NCI-H1048 (cell line): ENCODE measurements around the gene CALM3.
A peak's percentile ranks its signal among the peaks of the same experiment; 100 is the strongest.

ENCODE experiments used
- DNase-seq: peaks from one replicate; lab custom pipeline; 2025; lab: John Stamatoyannopoulos, UW

Gene CALM3

DNA sequence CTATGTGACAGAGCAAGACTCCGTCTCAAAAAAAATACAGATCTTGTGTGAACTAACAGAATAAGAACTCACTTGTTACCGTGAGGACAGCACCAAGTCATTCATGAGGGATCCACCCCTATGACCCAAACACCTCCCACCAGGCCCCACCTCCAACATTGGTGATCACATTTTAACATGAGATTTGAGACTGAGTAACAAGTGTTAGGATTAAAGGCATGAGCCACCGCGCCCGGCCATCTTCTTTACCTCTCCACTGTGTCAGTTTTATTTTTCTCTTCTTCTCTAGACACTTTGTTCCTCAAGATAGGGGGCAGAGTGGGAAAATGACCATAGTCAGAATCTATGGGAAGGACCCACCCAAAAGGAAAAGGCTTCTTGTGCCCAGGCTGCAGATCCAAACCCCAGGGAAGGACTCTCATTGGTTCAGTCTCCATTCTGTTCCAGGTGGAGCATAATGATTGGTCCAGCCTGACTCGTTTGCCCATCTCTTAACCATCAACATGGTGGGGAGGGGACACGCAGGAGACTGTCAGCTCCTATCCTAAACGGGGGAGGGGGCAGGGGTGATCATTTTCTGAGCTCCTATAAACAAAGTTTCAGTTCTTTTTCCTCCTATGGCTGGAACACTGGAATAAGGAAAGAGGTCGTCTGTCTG, 1.3 kb upstream of the CALM3 start:
- no peak for DNase-seq

DNA sequence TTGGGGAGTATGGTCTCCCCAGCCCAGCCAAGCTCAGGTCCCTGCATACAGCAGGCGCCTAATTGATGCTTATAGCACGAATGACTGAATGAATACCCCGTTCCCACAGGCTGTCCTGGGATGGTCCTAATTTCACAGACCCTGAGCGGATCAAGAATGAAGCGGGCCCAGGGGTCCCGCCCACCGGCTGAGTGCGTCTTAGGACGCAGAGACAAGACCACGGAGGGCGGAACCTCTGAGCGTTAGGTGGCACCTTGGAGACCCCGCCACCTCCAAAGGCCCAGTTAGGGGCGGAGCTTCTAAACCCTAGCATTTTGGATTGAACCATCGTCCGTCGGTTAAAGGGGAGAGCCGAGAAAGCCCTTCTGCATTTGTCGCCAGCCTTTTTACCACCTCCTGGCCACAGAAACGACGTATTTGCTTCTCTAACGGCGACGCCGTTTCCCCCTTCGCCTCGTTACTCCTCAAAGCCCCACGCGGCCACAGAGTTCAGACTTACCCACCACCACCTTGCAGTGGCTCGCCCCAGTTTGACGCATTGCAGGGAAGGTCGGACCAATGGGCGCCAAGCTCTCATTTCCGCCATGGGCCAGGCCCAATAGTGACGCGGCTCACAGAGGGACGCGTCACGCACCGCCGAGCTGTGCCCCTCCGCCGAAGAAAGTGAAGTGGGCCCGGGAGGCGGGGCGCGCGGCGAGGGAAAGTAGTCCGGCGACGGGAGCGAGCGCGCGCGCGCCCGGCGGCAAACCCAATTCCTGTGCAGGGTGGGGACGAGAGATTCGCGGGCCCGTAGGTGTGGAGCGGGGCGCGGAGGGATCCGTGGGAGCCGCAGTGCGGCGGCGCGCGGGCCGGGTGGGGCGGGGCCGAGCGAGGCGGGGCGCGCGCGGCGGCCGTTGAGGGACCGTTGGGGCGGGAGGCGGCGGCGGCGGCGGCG, 479 bp upstream of the CALM3 start:
- peak; percentile 83 for DNase-seq

GRCh38 chr19:46602392-46603194, 1.5 kb downstream of the CALM3 start:
- no peak for DNase-seq

GRCh38 chr19:46603195-46603637, 2.1 kb downstream of the CALM3 start:
- no peak for DNase-seq

DNA sequence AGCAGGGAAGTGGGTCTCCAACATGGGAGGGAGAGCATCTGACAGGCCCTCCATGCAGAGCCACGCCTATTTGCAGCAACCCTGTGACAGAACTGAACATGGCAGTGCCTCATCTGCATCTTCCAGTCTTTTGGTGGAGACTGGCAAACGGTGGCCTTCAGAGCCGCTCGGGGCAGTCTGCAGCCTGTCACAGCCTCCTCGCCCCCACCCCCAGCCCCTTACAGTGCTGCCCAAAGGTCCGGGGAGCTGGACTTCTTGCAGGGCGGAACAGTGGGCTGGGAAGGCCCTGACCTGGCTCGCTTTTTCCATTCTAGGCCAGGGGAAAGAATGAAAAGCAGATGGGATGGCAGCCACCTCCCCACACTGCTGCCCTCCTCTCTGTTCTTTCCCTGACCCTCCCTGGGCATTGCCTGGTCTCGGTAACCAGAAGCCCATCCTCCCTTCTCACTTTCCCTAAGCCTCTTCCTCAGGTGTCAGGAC, 2.7 kb downstream of the CALM3 start:
- DNase-seq = no peak

DNA sequence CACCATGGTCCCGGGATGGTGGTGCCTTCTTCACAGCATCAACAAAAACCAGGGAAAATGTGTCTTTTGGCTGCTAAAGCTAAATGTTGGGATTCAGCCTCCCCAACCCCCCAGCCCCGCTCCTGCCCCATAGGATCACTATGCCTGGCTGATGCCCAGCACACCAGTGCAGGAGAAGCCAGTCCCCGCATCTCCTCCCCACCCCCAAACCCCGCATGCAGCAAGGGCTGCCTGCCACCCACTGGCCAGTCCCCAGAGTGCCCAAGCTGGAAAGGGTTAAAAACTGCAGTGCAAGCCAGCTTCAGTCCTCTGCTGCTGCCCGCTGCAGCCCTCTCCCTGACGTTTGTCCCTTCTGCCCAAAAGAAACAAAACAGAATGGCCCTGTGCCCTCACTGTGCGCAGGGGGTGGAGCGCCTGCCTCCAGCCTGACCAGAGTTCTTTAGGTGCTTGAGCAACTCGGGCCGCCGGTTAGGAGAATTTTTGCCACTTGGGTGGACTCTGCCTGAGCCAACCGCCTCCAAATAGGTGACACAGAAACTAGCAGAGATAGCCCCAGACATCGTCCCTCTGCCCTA, 3.7 kb downstream of the CALM3 start:
- DNase-seq = no peak

DNA sequence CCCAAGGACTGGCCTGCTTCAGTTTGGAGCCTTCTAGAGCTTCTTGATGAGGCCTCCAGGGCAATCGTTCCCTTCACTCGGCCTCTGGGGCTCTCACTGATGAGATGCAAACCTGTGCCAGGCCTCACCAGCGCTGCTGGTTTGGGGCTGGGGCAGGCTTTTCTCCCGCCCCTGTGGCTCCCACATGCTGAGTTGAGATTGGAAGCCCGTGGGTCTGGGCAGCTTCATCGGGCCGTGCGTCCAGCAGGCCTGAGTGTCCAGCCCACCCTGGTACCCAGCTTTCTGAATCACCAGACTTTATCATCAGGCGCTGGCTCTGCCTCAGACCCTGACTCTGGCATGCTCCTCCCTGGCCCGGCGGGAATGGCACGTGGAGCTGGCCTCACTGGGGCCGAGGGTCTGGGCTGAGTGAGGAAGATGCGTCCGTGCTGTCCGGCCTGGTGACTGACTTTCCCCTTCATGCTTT, 4.3 kb downstream of the CALM3 start:
- DNase-seq = no peak

DNA sequence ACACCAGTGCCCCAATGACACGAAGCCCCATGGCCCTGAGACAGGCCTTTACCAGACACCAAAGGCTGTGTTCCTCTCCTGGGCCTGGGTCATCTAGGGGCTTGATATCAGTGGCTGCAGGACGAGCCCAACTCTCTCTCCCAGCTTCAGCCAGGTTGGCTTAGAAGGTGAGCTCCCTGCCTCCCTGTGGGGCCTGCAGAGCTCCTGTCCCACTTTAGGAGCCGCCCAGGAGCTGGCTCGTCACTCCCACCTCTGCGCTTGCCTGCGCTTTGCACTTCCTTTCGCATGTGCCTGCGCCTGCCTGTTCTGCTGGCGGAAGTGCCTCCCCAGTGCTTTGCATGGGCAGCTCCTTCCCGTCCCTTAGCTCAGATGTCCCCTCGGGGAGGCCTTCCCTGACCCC, 4.9 kb downstream of the CALM3 start:
- DNase-seq = no peak

DNA sequence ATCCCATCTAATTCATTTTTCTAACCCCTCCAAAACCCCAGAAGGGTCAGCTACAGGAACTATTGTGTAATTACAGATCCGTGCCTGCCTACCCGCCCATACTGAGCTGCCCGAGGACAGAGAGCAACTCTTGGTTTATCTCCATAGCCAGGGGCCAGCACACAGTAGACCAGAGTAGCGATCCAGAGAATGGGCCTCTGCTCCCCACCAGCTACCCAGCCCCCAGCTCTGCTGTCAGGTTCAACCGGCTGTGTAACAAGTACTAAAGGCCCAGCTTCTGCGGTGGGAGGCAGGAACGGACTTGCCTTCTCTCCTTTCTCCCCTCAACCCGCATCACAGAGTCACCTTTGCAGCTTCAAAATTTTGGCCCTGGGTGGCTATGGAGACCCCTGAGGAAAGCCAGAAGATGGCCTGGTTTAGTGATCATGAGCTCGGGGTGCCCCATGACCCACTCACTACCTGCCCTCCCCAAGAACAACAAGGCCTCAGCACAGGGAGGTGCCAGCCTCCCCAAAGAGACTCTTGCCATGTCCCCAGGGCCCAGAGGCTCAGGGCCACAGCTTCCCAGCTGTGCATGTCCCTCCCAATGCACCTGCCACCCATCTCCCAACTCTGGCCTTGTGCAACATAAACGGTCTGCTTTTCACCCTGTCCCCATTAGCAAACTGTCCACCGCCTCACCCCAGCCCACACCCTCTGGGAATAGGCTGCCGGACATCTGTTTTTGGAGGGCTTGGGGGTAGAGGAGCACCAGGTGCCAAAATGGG, 5.7 kb downstream of the CALM3 start:
- DNase-seq = no peak

DNA sequence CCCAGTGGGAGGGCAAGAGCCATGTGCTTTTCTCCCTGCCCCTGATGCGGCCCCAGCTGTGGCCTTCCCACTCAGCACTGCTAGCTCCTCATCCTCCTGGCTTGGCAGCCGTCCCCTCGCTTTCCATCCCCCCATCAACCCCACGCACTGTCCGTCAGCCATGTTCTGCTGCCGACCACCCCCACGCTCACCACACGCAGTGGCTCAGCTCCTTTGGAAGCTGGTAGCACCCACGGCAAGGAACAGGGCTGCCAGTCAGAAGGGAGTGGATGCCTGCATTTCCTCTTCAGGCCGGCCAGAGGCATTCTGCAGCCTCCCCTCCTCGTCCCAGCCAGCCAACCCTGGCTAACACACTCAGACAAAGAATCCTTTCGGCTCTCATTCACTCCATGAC, 6.3 kb downstream of the CALM3 start:
- DNase-seq = no peak

- no peak for DNase-seq
Observed at GRCh38 chr19:46608178-46608577, 7.0 kb downstream of the CALM3 start.

- no peak for DNase-seq
Observed at GRCh38 chr19:46608581-46609345, 7.6 kb downstream of the CALM3 start.

DNA sequence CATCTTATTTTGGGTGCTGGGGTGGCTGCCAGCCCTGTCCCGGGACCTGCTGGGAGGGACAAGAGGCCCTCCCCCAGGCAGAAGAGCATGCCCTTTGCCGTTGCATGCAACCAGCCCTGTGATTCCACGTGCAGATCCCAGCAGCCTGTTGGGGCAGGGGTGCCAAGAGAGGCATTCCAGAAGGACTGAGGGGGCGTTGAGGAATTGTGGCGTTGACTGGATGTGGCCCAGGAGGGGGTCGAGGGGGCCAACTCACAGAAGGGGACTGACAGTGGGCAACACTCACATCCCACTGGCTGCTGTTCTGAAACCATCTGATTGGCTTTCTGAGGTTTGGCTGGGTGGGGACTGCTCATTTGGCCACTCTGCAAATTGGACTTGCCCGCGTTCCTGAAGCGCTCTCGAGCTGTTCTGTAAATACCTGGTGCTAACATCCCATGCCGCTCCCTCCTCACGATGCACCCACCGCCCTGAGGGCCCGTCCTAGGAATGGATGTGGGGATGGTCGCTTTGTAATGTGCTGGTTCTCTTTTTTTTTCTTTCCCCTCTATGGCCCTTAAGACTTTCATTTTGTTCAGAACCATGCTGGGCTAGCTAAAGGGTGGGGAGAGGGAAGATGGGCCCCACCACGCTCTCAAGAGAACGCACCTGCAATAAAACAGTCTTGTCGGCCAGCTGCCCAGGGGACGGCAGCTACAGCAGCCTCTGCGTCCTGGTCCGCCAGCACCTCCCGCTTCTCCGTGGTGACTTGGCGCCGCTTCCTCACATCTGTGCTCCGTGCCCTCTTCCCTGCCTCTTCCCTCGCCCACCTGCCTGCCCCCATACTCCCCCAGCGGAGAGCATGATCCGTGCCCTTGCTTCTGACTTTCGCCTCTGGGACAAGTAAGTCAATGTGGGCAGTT, 8.6 kb downstream of the CALM3 start:
- DNase-seq = no peak

DNA sequence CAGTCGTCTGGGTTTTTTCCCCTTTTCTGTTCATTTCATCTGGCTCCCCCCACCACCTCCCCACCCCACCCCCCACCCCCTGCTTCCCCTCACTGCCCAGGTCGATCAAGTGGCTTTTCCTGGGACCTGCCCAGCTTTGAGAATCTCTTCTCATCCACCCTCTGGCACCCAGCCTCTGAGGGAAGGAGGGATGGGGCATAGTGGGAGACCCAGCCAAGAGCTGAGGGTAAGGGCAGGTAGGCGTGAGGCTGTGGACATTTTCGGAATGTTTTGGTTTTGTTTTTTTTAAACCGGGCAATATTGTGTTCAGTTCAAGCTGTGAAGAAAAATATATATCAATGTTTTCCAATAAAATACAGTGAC, 9.3 kb downstream of the CALM3 start:
- no peak for DNase-seq

GRCh38 chr19:46610851-46611770, 10.0 kb downstream of the CALM3 start:
- no peak for DNase-seq

- DNase-seq = no peak
Observed at GRCh38 chr19:46611776-46612175, 10.6 kb downstream of the CALM3 start.

GRCh38 chr19:46613525-46613924, 12.4 kb downstream of the CALM3 start:
- no peak for DNase-seq

DNA sequence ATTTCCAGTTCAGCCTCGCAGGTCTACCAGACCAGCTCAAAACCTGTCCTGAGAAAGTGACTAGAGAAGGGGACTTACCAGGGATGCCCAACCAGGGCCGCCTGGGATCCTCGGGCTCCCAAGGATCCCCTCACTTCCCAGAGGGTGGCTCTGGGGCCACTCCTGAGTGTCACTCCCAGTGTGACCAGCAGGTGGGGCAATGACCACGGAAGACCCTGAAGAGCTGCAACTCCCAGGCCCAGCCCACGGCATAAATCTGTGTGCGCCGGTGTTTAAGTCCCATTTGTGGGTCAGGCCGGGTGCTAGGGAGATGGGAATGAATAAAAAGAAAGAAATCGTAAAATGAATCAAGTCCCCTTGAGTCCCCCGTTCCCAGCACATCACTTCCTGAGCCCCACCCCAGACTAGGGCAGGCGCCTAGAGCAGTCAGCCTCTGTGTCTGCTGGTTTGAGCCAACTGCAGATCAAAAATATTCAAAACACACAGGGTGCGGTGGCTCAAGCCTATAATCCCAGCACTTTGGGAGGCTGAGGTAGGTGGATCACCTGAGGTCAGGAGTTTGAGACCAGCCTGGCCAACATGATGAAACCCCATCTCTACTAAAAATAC, 13.1 kb downstream of the CALM3 start:
- DNase-seq = peak; percentile 65
